ENCODE measurements around the gene AKT3. TPM values are rescaled to one million over a fixed set of nuclear protein-coding genes. Genes with fewer than 3 reads are reported as not detected.
"Not testable (repeated sequence)": the region's sequence is repeated elsewhere in the genome, so short reads cannot be mapped to it uniquely, and the experiment has no call there.

AKT3 gene
- total RNA-seq, 1 donor from 2014 or later = 51.7 TPM

DNA sequence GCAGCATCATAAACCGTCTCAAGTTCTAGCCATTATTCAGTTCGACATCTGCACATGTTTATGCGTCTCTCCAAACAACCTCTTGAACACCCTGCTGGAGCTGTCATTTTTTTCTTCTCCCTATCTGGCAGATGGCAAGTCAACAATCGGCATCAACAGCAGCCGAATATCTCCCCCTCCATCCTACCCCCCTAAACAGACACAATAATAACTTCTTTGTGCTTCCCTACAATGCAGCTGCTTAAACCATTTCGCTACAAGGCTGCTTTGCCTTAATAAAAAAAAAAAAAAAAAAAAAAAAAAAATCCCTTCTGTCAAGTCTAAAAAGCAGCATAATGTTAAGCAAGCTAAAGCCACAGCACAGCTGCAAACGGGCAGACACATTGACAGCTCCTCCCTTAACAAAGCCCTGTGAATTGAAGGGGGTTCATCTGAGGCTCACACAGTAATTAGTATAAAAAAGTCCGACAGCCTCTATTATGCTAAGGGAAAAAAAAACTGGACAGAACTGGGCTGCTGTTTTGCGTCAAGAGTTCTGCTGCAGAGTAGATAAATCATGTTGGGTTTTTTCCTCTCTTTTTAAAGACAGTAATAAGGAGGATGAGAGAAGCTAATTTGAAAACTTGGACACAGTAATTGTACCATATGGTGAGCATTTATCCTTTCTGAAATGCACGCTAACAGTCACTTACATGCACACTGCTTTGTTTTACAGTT, 136.4 kb downstream of the AKT3 start:
- no peak for DNase-seq (ENCODE audit: extremely low read depth, low read depth, low spot score)

DNA sequence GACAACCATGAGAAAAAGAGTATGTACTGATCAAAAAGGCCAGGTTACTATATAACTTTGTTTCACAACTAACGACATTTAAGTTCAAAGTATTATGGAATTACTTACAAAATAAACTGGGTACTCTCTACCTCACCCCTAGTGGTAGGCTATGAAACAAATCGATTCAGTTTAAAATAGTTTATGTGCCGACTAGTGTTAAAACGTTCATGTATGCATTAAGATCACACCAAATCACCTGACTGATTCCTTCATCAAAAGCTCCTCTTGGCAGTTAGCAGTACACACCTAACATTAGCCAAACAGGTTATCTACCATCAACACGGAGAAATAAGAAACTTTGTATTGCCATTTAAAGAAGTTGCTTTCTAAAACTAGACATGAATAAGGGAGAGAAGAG, 137.1 kb downstream of the AKT3 start:
- DNase-seq (ENCODE audit: extremely low read depth, low read depth, low spot score) = no peak

DNA sequence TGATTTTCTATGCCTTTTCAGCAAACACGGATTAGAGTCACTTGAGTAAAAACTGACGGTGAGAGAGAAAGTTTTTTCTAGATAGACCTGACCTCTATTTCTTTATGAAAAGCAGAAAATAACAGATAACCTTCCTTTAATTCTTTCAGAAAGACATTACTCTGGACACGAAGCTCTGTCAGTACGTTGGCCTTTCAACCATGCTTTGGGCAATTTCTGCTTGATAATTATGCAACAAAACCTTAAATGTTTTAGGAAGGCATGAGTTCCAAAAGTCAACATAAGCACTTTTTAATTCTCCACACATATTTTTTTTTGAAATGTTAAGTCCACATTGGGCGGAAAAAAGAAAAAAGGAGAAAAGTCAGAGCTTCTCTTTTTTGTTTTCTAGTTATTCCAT, 137.8 kb downstream of the AKT3 start:
- DNase-seq (ENCODE audit: extremely low read depth, low read depth, low spot score) = no peak

DNA sequence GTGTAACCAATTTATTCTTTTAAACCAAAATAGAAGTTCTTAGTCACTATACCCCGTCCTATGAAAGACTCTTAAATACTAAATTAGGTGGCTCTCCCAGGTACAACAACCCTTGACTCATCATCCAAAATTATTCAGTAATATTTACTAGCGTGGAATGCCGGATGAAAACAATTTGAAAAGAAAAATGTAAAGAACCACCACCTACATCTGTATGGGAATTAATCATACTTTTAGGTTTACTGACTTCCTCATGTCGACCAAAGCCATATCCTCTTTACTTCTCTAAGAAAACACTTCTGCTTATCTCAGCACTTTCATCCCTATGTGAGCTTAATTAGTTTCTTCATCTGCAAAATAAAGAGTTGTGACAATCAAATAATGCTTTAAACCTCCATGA, 139.6 kb downstream of the AKT3 start:
- DNase-seq (ENCODE audit: extremely low read depth, low read depth, low spot score) = no peak

- DNase-seq (ENCODE audit: extremely low read depth, low read depth, low spot score) = no peak
Measured at GRCh38 chr1:243708210-243708609, 141.8 kb downstream of the AKT3 start.

GRCh38 chr1:243706563-243706962, 143.5 kb downstream of the AKT3 start:
- no peak for DNase-seq (ENCODE audit: extremely low read depth, low read depth, low spot score)

DNA sequence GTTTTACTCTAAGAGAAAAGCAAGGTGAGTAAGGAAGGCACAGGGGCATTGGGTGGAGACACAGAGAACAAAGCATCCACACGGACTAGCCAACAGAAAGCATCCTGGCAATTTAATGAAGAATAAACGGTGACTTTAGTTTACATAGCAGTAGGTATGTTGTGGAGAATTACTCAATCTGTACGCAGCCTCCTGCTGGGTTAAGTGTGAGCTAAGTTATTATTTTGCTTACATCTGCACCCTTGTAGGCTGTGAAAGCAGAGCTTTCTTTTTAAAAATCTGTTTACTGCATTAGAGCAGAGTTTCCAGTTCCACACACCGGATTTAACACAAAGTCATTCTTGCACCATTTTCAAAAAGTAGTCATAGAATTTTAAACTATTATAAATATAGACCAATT, 144.5 kb downstream of the AKT3 start:
- DNase-seq (ENCODE audit: extremely low read depth, low read depth, low spot score) = no peak

DNA sequence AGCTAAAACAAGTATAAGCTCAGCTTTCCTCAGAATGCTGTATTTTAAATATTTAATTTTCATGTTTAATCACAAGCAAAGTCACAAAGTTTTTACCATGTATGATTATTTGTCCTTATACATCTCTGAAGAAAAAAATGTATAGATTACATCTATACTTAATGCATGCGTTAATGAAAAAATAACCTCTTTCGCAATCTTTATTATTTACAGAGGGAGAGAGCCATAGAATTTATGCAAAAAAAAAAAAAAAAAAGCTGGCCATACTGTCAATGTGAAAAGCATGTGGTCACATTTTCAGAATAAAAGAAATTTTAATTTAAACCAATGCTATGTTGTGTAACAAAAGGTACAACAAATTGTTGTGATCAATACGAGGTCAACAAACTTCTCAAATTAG, 148.2 kb downstream of the AKT3 start:
- DNase-seq (ENCODE audit: extremely low read depth, low read depth, low spot score) = no peak

DNA sequence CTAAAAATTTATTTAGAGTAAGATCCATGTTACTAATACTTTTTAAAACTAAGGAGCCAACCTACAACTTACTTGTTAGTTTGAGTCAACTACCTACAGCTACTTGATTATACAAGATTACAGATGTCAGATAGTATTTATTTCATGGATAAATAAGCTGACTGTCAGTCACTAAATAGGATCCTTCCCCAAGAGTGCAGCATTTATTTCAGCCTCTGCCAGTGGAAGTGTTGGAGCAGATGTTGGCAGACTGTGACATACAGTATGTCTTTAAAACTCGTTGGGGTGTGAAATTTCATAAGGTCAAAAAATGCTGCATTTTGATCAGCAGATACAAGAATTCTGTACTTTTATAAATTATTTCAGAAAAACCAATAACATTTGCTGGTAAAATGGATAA, 156.2 kb downstream of the AKT3 start:
- DNase-seq (ENCODE audit: extremely low read depth, low read depth, low spot score) = no peak

DNA sequence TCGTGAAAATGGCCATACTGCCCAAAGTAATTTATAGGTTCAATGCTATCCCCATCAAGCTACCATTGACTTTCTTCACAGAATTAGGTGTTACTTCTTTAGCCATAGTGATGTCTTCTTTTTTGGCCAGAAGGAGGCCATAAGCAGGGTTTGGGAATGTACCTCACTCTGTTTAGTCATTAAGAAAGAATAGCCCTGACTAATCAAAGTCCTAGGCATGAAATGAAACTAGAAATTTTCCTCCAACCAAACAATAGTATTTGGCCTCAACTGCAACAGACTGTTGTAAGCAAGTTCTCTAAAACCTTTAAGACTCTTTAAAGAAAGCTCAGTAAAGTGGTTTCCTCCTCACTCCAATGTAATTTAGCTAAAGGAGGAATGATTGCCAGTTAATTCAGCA, 163.9 kb downstream of the AKT3 start:
- no peak for DNase-seq (ENCODE audit: extremely low read depth, low read depth, low spot score)

DNA sequence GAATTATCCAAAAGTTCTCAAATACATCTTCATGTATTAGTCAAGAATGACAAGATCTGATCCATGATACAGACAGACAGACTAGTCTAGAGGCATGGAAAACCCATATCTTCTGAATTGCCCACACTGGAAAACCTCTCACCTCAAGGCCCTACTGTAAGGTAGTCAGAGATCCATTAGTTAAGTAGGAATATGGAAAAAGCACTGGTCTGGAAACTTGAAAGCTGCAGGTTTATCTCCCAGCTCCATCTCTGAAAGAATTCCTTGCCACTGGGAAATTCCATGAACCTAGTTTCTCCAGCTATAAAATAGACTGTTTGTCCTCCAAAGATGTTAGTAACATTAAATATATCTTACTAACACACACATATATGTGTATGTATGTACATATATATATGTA, 169.2 kb downstream of the AKT3 start:
- DNase-seq (ENCODE audit: extremely low read depth, low read depth, low spot score) = no peak

GRCh38 chr1:243672539-243673074, 177.4 kb downstream of the AKT3 start:
- DNase-seq (ENCODE audit: extremely low read depth, low read depth, low spot score) = no peak

GRCh38 chr1:243667591-243667990, 182.5 kb downstream of the AKT3 start:
- no peak for DNase-seq (ENCODE audit: extremely low read depth, low read depth, low spot score)

DNA sequence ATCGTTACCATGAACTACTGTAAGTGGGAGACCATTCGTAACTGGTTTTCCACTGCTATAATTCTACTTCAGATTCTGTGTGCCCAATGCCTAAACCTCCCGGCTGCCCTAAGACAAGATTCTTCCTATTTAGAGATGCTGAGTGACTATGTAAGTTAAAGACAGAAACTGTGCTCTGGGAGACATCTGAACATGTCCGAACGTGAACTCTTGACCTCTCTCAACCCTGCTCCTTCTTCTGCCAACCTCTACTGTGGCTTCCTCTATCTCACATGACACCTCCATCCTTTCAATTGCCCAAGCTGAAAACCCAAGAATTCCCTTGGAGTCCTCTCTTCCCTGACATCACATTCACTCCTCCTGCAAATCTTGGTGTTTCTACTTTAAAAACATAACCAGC, 182.9 kb downstream of the AKT3 start:
- no peak for DNase-seq (ENCODE audit: extremely low read depth, low read depth, low spot score)

GRCh38 chr1:243663651-243664050, 186.4 kb downstream of the AKT3 start:
- no peak for DNase-seq (ENCODE audit: extremely low read depth, low read depth, low spot score)

DNA sequence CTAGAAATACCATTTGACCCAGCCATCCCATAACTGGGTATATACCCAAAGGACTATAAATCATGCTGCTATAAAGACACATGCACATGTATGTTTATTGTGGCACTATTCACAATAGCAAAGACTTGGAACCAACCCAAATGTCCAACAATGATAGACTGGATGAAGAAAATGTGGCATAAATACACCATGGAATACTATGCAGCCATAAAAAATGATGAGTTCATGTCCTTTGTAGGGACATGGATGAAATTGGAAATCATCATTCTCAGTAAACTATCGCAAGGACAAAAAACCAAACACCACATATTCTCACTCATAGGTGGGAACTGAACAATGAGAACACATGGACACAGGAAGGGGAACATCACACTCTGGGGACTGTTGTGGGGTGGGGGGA, 187.9 kb downstream of the AKT3 start:
- not testable (repeated sequence) for DNase-seq (ENCODE audit: extremely low read depth, low read depth, low spot score)

GRCh38 chr1:243658594-243659105, 191.4 kb downstream of the AKT3 start:
- DNase-seq (ENCODE audit: extremely low read depth, low read depth, low spot score) = no peak

DNA sequence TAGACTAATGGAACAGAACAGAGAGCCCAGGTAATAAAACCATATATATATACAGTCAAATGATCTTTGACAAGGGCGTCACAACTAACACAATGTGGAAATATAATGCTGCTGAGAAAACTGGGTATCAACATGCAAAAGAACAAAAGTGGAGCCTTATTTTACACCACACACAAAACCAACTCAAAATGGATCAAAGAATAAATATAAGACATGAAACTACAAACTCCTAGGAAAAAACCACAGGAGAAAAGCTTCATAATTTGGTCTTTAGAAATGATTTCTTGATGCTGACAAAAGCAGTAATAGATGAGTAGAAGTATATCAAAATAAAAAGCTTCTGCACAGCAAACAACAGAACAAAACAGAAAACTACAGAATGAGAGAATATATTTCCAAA, 192.2 kb downstream of the AKT3 start:
- DNase-seq (ENCODE audit: extremely low read depth, low read depth, low spot score) = no peak

GRCh38 chr1:243649530-243649929, 200.5 kb downstream of the AKT3 start:
- DNase-seq (ENCODE audit: extremely low read depth, low read depth, low spot score) = not testable (repeated sequence)

GRCh38 chr1:243646841-243647240, 203.2 kb downstream of the AKT3 start:
- DNase-seq (ENCODE audit: extremely low read depth, low read depth, low spot score) = no peak

GRCh38 chr1:243645281-243645680, 204.8 kb downstream of the AKT3 start:
- DNase-seq (ENCODE audit: extremely low read depth, low read depth, low spot score) = no peak

- DNase-seq (ENCODE audit: extremely low read depth, low read depth, low spot score) = no peak
Measured at GRCh38 chr1:243642936-243643335, 207.1 kb downstream of the AKT3 start.
